IPS-18a (cell line): Measurements from ENCODE around the gene CCR5.
"Not testable (repeated sequence)": the region's sequence is repeated elsewhere in the genome, so short reads cannot be mapped to it uniquely, and the experiment has no call there.

Experiments used
- H3K27ac ChIP-seq: one replicate; pipeline ENCODE4 v1.5.1; 2013; ENCODE audit warnings: low read length
- H3K27me3 ChIP-seq: one replicate; pipeline ENCODE4 v1.6.1; 2013; ENCODE audit warnings: mild to moderate bottlenecking, low read length; ENCODE audit not compliant: control insufficient read depth, insufficient read depth
- H3K36me3 ChIP-seq: one replicate; pipeline ENCODE4 v1.6.1; 2013; ENCODE audit warnings: low read depth, low read length; ENCODE audit not compliant: control insufficient read depth
- H3K4me1 ChIP-seq: one replicate; pipeline ENCODE4 v1.6.1; 2013; ENCODE audit warnings: low read depth, low read length; ENCODE audit not compliant: control insufficient read depth
- H3K4me3 ChIP-seq: one replicate; pipeline ENCODE4 v1.5.1; 2013; ENCODE audit warnings: low read length
- H3K9ac ChIP-seq: one replicate; pipeline ENCODE4 v1.6.1; 2013; ENCODE audit warnings: mild to moderate bottlenecking, low read length, moderate library complexity
- H3K9me3 ChIP-seq: one replicate; pipeline ENCODE4 v1.6.1; 2013; ENCODE audit warnings: low read depth, low read length; ENCODE audit not compliant: control insufficient read depth

CCR5 gene

GRCh38 chr3:46374755-46375154 lies 4.0 kb downstream of the CCR5 start:
- Histone ChIP-seq H3K4me3 (no peak overlapping the region), H3K36me3 (no peaks in the 10 kb centered on the region), H3K9me3 (no peaks in the 10 kb centered on the region), H3K4me1 (peaks cover 4% of the 10 kb centered on the region), H3K9ac (no peak overlapping the region), H3K27me3 (no peaks in the 10 kb centered on the region), H3K27ac (no peak overlapping the region)

GRCh38 chr3:46375218-46375617 lies 4.5 kb downstream of the CCR5 start:
- Histone ChIP-seq H3K9ac (no peak overlapping the region), H3K27ac (no peak overlapping the region), H3K4me1 (peaks cover 4% of the 10 kb centered on the region), H3K9me3 (no peaks in the 10 kb centered on the region), H3K36me3 (no peaks in the 10 kb centered on the region), H3K27me3 (no peaks in the 10 kb centered on the region), H3K4me3 (no peak overlapping the region)

GRCh38 chr3:46375814-46376213 lies 5.1 kb downstream of the CCR5 start:
- no peak overlapping the region for H3K4me3 ChIP-seq
- H3K27me3 ChIP-seq: no peaks in the 10 kb centered on the region
- H3K27ac ChIP-seq: no peak overlapping the region

GRCh38 chr3:46378426-46378942 lies 7.7 kb downstream of the CCR5 start:
- Histone ChIP-seq H3K4me1 (peaks cover 9% of the 10 kb centered on the region), H3K9ac (no peak overlapping the region)

More at GRCh38 chr3:46375814-46376213, 5.1 kb downstream of the CCR5 start:
- H3K9ac ChIP-seq: no peak overlapping the region
- no peaks in the 10 kb centered on the region for H3K9me3 ChIP-seq
- H3K36me3 ChIP-seq: no peaks in the 10 kb centered on the region
- H3K4me1 ChIP-seq: peaks cover 9% of the 10 kb centered on the region

GRCh38 chr3:46380471-46381221 lies 9.9 kb downstream of the CCR5 start:
- Histone ChIP-seq H3K4me3 (no peak overlapping the region), H3K27me3 (no peaks in the 10 kb centered on the region), H3K27ac (no peak overlapping the region), H3K9me3 (no peaks in the 10 kb centered on the region), H3K36me3 (no peaks in the 10 kb centered on the region), H3K4me1 (peaks cover 8% of the 10 kb centered on the region), H3K9ac (no peak overlapping the region)

More at GRCh38 chr3:46378426-46378942, 7.7 kb downstream of the CCR5 start:
- H3K9me3 ChIP-seq: no peaks in the 10 kb centered on the region
- H3K27me3 ChIP-seq: no peaks in the 10 kb centered on the region
- H3K36me3 ChIP-seq: no peaks in the 10 kb centered on the region
- no peak overlapping the region for H3K27ac ChIP-seq
- no peak overlapping the region for H3K4me3 ChIP-seq

- H3K4me3 ChIP-seq: no peak overlapping the region
- no peaks in the 10 kb centered on the region for H3K27me3 ChIP-seq
- no peak overlapping the region for H3K27ac ChIP-seq
- no peaks in the 10 kb centered on the region for H3K36me3 ChIP-seq
- peaks cover 5% of the 10 kb centered on the region for H3K4me1 ChIP-seq
- no peaks in the 10 kb centered on the region for H3K9me3 ChIP-seq
- no peak overlapping the region for H3K9ac ChIP-seq
Observed at GRCh38 chr3:46381625-46382024, 10.9 kb downstream of the CCR5 start.

GRCh38 chr3:46383211-46383950 lies 12.6 kb downstream of the CCR5 start:
- Histone ChIP-seq H3K27ac (no peak overlapping the region), H3K4me3 (no peak overlapping the region)

DNA sequence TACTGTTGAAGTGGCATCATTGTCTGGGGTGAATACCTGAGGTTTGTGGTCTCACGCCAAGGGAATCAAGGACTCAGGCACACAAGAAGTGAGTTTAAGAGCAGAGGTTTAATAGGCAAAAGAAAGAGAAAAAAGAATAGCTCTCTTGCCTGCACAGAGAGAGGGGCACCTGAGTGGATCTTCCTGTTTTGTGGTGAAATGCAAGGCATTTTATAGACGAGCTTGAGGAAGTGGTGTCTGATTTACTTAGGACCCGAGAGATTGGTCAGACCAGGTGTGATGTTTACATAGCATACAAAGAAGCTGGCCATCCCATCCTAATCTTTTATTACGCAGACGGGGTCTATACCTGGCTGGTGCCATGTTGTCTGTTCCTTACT lies 13.2 kb downstream of the CCR5 start:
- Histone ChIP-seq H3K4me1 (peaks cover 5% of the 10 kb centered on the region), H3K9ac (no peak overlapping the region), H3K36me3 (no peaks in the 10 kb centered on the region), H3K4me3 (no peak overlapping the region), H3K27me3 (no peaks in the 10 kb centered on the region), H3K27ac (no peak overlapping the region), H3K9me3 (no peaks in the 10 kb centered on the region)

More at GRCh38 chr3:46383211-46383950, 12.6 kb downstream of the CCR5 start:
- Histone ChIP-seq H3K36me3 (no peaks in the 10 kb centered on the region), H3K9ac (no peak overlapping the region), H3K4me1 (peaks cover 5% of the 10 kb centered on the region), H3K9me3 (no peaks in the 10 kb centered on the region), H3K27me3 (no peaks in the 10 kb centered on the region)

DNA sequence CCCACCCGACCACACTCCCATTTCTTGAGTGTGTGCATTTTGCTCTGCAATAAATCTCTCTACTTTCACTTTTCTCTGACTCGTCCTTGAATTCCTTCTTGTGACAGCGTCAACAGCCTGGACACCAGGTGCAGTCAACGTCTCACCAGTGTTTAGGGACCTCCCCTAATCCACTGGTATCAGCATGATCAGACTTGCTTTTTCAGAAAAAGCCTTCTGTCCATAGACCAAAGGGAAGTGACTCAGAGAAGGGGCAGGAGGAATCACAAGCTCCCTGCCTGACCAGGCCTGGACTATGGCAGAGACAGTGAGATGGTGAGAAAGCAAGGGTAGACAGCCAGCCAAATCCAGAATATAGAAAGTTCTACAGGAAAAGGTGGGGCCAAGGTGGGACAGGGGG lies 15.5 kb downstream of the CCR5 start:
- H3K27me3 ChIP-seq: no peaks in the 10 kb centered on the region
- no peak overlapping the region for H3K9ac ChIP-seq
- no peaks in the 10 kb centered on the region for H3K9me3 ChIP-seq
- H3K27ac ChIP-seq: no peak overlapping the region
- H3K36me3 ChIP-seq: no peaks in the 10 kb centered on the region
- no peaks in the 10 kb centered on the region for H3K4me1 ChIP-seq
- H3K4me3 ChIP-seq: no peak overlapping the region

GRCh38 chr3:46388847-46389246 lies 18.1 kb downstream of the CCR5 start:
- H3K36me3 ChIP-seq, H3K27ac ChIP-seq, H3K9ac ChIP-seq, H3K27me3 ChIP-seq, H3K9me3 ChIP-seq, H3K4me3 ChIP-seq, H3K4me1 ChIP-seq: not testable (repeated sequence)

GRCh38 chr3:46389306-46389705 lies 18.6 kb downstream of the CCR5 start:
- H3K36me3 ChIP-seq: no peaks in the 10 kb centered on the region
- no peak overlapping the region for H3K9ac ChIP-seq

More at GRCh38 chr3:46389306-46389705, 18.6 kb downstream of the CCR5 start:
- peaks cover 7% of the 10 kb centered on the region for H3K4me1 ChIP-seq
- no peak overlapping the region for H3K27ac ChIP-seq
- no peaks in the 10 kb centered on the region for H3K27me3 ChIP-seq
- no peaks in the 10 kb centered on the region for H3K9me3 ChIP-seq
- no peak overlapping the region for H3K4me3 ChIP-seq
